Endometrial microvascular endothelial cells (primary cell): ENCODE data around the gene ATXN7L2. TPM values are rescaled to one million over a fixed set of nuclear protein-coding genes. Genes with fewer than 3 reads are reported as not detected.

Experiments used
- in situ Hi-C: cut with HindIII; loops from 2 replicates; pipeline ENCODE4 v1.10.0; 2017; ENCODE audit warnings: low sequenced_read_pairs, low pct_unique_long_range_greater_than_20kb; ENCODE audit errors: inconsistent ontology term
- total RNA-seq: library from RNA; depleted of rRNA; stranded (reverse); fragments of >200 nt; gene quantifications from one replicate; pipeline ENCODE4 v1.2.3, GENCODE V29; 2015; ENCODE audit errors: inconsistent ontology term

The ATXN7L2 gene
- total RNA-seq, 1 donor from 2014 or later: 3.5 TPM

DNA sequence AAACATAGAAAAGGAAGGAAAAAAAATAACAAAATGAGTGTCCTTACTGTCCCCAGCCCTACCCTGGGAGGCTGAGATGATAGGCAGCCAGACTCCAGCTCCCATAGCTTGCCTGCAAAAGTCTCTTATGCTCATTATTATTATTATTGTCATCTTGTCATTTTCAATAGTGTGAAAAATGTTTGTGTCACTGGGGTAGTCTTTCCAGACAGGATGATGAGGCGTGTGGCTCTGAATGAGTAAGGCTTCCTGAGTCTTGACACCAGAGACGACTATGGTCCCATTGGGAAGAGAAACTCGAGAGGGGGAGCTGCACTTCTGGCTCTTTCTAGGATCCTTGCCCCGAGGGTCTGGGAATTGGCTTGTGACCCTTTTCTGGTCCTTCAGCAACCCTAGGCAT is 9.1 kb downstream of the ATXN7L2 start:
- in situ Hi-C loops: no loop called here

DNA sequence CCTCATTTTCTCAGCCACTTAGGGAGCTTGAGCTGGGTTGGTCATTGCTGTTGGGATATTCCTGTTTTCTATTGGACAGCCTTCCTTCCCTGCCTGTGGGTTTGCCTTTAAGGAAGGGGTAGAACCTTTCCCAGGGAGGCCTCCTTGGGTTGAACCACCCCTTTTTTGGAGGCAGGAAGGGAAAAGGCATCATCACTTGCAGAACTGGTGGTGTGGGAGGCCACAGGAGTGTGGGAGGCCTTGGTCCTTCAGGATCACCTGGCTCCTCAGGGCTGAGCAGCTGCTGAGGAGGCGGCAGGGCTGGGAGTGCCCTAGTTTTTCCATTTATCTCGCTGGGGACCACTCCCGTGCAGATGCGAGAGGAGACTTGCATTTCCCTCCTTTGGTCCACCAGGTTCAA is 9.5 kb downstream of the ATXN7L2 start:
- in situ Hi-C loops: no loop called here

DNA sequence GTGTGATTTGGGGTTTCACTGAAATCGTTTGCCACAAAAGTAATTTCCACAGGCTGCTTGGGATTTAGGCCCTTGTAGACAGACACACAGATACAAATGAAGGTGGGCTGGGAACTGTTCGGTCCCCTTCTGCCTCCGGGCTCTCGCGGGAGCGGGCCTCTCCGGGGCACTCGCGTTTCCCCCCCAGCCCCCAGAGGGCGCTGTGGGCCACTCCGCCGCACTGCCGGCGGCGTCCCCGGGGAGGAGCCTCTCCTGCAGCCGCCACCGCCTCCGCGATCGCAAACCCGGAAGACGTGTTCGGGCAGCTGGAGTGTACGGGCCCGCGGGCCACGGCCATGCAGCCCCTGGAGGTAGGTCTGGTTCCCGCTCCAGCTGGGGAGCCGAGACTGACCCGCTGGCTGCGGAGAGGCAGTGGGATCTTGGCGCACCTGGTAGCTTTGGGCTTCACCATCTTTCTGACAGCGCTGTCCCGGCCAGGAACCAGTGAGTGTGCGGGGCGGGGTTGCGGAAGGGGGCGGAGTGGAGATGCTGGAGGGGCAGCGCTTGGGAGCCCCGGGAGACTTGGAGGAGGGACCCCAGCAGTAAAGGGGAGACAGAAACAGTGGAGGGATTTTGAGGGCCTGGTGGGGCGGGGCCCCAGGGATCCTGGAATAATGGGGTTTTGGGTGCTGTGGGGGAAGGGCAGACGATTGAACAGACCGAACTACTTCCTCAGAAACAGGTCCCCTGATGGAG is 10.3 kb downstream of the ATXN7L2 start, which contains the start of gene CYB561D1:
Gene CYB561D1 (plus strand): TSS at position 290 of the 735 bp plus-strand sequence. CDS start 46 bp downstream, at position 336.
- in situ Hi-C loops: no loop called here

DNA sequence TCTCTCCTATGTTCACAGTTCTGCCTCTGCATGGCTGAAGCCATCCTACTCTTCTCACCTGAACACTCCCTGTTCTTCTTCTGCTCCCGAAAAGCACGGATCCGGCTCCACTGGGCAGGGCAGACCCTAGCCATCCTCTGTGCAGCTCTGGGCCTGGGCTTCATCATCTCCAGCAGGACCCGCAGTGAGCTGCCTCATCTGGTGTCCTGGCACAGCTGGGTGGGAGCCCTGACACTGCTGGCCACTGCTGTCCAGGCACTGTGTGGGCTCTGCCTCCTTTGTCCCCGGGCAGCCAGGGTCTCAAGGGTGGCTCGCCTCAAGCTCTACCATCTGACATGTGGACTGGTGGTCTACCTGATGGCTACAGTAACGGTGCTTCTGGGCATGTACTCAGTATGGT is 12.0 kb downstream of the ATXN7L2 start:
- in situ Hi-C loops: no loop called here

DNA sequence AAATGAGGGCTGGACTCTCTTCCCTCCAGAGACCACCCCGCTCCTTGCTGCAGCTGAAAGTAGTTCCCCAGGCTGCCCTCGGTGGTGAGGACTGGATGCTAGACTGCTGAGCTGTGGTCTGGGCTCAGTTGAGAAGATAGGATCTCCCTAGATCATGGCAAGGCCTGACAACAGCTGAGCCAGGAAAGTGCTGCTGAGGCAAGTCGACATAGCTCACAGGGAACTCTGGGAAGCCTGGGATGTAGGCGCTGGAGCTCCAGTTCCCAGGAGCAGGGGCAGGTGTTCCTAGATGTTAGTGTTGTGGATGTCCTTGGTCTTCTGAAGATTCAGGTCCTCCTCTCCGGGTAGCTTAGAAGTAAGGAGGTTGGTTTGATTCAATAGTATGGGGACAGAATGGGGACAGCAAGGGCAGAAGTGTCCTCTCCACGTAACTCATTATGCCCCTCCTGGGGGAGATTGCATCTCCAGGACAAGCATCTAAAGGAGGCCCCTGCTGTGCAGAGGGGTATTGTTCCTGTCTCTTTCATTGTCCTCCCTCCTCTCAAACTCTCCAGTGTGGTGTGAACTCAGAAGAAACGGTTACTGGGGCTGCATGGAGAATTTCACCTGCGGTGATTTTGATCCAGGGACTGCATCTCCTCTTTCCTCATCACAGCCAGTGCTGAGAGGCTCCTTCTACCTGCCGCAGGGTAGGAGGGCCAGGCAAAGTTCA is 13.9 kb downstream of the ATXN7L2 start:
- in situ Hi-C loops: no loop called here

DNA sequence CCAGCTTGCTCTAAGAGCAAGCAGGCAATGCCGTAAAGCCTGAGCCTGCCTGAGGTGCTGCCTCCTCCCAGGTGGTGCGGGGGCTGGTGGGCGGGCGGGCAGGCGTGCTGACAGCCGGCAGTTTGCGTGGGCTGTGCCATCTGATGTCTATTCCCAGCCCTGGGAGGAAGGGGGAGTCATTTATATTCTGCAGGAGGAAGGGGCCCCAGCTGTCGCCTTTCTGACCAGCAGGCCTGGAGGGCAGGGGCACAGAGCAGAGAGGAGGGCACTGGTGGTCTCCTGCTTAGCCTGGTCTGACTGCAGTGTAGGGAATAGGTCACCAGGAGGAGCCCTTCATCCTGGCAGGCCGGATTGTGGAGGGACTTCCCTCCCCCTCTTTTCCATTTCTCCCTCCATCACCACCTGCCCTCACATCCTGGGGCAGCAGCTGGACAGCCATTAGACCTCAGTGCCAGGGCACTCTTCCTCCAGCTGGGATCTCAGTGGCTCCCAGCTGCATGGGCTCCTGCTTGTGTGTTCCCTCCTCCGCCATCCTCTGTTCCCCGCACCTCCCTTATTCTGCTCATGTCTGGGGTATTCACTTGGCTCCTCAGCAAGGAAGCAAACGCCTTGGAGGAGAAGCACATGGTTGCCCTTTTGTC is 14.6 kb downstream of the ATXN7L2 start:
- in situ Hi-C loops: no loop called here

DNA sequence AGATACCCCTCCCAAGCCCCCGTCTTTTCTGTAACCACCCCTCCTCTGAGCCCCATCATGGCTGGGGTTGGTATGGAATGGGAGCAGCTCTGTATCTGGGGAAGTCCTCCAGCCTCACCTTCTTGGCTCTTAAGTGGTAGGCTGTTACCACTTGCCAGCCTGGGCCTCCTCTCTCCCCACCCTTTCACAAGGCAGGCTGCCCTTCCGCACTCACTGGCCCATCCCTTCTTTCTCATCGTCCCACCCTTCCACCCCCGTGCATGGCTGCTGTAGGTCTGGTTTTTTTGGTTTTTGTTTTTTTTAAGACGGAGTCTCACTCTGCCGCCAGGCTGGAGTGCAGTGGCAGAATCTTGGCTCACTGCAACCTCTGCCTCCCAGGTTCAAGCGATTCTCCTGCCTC is 15.4 kb downstream of the ATXN7L2 start:
- in situ Hi-C loops: no loop called here

DNA sequence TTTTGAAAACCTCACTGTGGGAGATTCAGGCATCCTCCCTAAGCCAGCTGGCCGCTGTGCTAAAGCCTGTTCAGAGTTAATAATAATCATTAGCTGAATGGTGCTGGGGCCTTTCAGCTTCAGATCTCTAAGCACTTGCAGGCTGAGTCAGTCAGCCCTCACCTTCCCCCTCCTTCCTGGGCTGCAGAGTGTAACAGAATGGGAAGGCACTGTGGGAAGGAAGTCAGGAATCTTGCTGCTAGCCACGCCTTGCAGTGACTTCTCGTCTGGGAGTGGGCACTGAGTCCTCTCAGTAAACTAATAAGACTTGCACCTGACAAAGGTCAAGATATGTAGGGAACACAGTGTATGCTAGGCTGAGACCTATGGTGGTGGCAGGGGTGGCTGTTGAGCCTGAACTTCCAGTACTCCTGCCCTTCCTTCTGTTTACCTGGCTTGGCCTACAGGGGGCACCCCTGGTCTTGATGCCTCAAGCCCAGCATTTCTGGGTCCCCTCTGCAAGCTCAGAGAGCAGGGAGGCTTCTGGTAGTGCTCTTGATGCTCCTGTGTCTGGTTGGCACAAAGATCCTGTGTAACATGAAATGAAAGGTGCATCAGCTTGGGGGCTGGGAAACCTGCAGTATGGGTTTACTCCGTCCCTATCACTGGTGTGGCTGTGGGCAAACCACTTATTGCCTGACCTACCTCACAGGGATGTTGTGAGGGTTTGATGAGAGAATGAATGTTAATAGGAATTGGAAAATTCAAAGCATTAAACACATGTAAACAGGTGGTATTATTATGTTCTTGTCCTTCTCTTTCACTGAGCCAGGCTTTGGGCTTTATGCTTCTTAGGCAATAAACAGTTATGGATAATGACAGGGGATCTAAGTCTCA is 16.2 kb downstream of the ATXN7L2 start:
- in situ Hi-C loops: no loop called here

DNA sequence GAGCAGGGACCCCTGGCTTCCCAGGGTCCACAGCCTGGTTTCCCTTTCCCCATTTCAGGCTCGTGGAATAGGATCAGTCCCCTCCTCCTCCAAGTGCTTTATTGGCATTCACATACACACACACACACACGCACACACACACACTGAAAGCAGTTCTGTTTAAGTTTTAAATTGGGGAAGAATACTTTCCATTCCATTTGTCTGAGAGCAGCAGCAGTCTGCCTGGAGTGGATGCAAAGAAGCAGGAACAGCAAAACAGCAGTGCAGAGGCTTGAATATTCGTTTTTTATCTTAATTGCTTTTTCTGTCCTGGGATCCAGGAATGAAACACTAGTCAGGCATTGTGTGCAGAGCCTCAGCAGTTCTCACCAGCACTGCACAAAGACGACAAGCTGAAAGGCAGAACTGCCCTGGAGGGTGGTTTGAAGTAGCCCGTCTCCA is 17.3 kb downstream of the ATXN7L2 start:
- in situ Hi-C loops: no loop called here

DNA sequence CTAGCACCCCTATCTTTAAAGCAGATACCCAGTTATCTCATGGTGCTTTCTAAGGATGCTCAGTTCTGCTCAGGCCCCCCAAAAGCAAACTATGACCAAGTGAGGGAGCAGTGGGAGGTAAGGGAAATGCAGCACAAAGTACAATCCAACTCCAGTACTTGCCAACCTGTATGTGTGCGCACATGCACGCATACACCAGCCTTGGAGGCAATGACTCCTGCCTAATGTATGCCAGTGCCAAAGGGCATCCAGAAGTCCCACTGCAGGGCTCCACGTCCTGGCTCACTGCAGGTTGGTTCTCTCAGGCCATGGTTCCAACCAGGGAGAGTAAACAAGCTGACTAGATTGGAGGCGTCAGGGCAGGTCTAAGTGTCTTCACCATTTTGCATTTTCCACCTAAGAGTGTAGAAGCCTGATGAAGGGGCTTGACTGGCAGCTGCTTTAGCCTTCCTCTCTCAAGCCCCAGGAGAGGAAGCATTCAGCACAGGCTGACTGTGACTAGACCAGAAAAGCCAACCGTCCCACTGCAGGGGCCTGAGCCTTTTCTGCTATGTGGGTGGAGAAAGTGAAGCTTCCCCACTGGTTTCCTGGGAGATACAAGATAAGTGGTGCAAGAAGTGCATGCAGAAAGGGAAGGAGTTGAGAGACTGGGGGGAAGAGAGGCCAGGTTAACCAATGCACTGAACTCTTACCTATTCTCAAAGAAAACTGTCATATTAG is 18.1 kb downstream of the ATXN7L2 start:
- in situ Hi-C loops: no loop called here

DNA sequence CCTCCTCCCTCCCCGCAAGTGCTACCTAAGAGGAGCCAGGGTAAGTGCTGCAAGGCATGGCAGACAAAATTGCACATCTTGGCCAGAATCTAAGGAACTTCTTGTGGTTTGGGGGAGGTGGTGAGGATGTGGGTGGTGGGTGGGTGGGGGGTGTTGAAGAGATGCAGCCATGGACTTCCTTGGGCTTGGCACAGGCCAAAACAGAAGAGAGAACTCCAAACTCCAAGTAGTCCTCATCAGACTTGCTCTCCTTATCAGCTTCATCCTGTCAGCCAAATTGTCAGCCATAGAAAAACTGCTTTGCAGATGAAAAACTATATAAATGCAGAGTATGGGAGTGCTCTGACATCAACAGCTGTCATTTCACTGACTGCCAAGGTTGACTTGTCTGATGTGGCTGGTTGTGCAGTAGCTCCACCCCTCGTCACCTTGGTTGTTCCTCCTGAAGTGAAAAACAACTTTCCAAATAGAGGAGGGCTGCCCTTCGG is 18.7 kb downstream of the ATXN7L2 start:
- in situ Hi-C loops: no loop called here

DNA sequence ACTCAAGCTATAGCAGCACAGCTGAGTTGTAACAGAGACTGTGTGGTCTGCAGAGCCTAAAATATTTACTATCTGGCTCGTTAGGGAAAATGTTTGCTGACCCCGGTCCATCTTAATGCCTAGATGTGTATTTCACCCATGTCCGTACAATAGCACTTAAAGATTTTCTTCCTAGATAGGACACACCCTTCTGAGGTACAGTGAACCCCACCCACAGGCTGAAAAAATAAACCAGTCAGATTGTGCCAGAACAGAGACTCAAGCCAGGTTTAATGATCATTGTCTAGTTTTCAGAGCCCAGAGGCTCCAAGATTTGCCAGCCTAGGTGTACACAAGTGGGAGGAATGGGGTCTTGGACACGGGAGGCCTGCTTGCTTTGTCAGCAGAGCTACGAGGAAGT is 20.2 kb downstream of the ATXN7L2 start:
- in situ Hi-C loops: no loop called here

DNA sequence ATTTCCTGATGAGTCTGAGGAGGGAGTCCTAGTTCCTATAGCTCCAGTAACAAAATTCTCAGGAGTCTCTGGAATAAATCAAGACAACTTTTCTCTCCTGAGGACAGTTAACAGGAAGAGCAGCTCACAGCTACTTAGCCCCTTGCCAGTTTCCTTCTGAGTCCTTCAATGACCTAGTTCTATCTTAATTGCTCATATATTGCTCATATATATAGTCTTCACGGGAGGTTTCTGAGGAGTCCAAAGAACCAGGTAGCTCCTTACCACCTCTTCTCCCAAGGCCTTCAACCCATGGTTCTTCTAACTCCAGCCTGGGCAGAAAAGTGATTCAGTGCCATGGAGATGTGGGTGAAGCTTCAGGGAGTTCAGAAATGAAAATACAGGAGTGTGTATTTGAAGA is 21.3 kb downstream of the ATXN7L2 start:
- in situ Hi-C loops: no loop called here

DNA sequence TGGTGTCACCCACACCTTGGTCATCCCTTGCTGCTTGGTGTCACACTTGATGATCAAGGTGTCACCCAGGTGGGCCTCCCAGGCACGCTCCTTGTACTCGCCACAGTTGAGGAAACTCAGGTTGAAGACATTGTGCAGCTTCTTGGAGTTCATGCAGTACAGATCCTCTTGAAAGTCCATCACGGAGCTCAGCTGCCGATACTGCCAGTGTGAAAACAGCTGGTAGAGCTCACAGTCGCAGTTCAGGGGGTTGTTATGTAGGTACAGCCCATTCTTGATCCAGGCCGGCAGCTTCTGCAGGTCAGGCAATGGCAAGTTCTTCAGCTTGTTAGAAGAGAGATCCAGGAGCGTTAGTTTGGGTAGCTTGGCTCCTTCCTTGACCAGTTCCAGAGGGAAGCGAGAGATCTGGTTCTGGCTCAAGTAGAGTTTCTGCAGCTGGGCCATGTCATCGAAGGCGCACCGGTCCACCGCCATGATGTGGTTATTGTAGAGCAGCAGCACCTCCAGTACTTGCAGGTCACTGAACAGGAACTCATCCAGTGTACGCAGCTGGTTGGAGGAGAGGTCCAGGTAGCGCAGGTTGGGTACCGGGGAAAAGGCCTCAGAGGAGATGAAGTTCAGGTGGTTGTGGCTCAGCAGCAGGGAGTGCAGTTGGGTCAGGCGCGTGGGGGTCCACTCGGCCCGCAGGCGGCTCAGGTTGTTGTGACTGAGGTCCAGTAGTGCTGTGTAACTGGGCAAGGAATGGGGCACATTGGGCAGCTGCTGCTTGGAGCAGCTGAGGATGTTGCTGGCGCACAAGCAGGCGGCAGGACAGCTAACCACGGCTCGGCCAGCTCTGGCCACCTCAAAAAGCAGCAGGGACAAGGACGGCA is 24.5 kb downstream of the ATXN7L2 start:
- in situ Hi-C loops: no loop called here

DNA sequence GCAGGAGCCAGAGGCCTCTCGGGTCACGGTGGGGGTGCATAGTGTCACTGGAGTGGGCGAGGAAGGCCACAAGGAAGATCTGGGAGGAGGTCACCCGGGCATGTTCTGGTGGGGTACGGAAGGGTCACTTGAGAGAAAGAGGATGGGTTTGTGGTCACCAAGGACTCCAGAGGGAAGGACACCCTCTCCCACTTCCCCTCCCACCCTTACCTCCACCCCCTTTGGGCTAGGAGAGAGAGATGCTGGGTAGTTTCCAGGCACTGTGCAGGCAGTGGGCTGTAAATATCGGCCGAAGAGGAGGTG is 25.1 kb downstream of the ATXN7L2 start:
- in situ Hi-C loops: no loop called here

DNA sequence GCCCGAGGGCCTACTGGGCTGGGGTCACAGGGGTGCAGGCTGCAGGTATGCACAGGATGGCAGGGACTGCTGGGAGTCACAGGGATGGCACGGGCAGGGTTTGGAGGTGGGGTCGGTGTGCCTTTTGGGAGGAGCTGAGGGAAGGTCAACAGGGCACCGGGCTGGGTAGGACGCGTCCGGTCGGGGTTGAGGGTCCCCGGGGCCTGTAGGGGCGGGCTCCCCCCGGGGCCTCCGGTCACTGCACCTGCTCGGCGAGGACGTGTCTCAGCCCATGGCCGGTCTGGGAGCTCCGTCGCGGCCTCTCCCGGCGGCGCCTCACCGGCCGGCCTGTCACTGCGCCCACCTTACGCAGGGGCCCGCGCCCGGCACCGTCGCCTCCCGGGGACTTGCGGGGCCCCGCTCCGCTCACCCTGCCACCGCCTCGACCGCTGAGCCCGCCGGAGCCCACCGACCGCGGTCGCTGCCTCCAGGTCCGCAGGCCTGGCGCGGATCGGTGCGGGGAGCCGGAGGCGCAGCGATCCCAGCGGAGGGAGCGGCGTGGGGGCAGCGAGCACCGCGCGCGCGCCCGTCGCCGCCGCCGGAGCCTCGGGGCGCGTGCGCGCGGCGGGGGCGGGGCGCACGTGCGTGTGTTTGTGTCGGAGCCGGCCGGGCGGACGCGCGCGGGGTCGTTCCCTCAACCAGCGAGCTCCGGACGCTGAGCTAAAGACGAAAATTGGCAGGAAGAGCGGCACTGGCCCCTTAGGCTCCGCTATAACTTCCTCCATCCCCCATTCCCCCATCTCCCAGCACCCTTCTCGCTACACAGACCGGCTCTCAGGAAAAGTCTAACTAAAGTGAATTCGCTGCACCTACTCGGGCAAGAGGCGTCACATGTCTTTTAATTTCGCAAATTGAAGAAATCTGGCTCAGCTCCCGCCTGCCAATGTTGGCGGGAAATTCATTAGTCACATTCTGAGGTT is 25.8 kb downstream of the ATXN7L2 start, which contains the start of gene AMIGO1:
Gene AMIGO1 (minus strand): TSS at position 552 of the 959 bp plus-strand sequence. CDS start 815 bp downstream, outside the sequence.
- in situ Hi-C loops: no loop called here
